HepG2 (cell line): ENCODE data around the gene ARHGEF40. TPM values are rescaled to one million over a fixed set of nuclear protein-coding genes. Genes with fewer than 3 reads are reported as not detected.

Experiments
- FOXC1 ChIP-seq: sonication (generic); formaldehyde crosslinking; IDR thresholded peaks from 2 replicates; pipeline ENCODE4 v1.8.0; 2022; ENCODE audit warnings: mild to moderate bottlenecking, missing genetic modification reagents, borderline replicate concordance
- HNRNPH1 ChIP-seq: fragments of 200-400 bp; formaldehyde crosslinking; optimal IDR thresholded peaks from 2 replicates; pipeline ENCODE3; 2017; ENCODE audit warnings: mild to moderate bottlenecking, low read depth, low read length
- HNRNPK ChIP-seq: fragments of 200-400 bp; formaldehyde crosslinking; IDR thresholded peaks from 2 replicates; pipeline ENCODE4 v1.6.1; 2018; ENCODE audit warnings: low read length, low read depth, moderate library complexity, mild to moderate bottlenecking; ENCODE audit not compliant: poor library complexity, severe bottlenecking
- PRPF4 ChIP-seq: fragments of 200-400 bp; formaldehyde crosslinking; IDR thresholded peaks from 2 replicates; pipeline ENCODE4 v1.6.1; 2016; ENCODE audit warnings: low read length, low read depth; ENCODE audit not compliant: poor library complexity, severe bottlenecking
- RFX5 ChIP-seq: IDR thresholded peaks from 2 replicates; pipeline ENCODE4 v1.6.1; 2011; ENCODE audit warnings: low read depth, low read length, improper control_type of control experiment
- SMARCE1 ChIP-seq: fragments of 450-650 bp; IDR thresholded peaks from 2 replicates; pipeline ENCODE4 v1.6.1; 2017; ENCODE audit warnings: borderline replicate concordance
- SOX6 ChIP-seq, 2 experiments: fragments of 450-650 bp in 1 of 2; sonication (generic) in 1 of 2; formaldehyde crosslinking in 1 of 2; IDR thresholded peaks; 2 replicates each; pipeline versions ENCODE4 v1.4.0 to v1.6.1; 2017 to 2020; ENCODE audit warnings: antibody characterized with exemption in 1 of 2, mild to moderate bottlenecking in 1 of 2, missing genetic modification reagents in 1 of 2
- ZNF12 ChIP-seq: sonication (generic); formaldehyde crosslinking; IDR thresholded peaks from 2 replicates; pipeline ENCODE4 v1.5.0; 2020; ENCODE audit warnings: missing genetic modification reagents
- ZNF160 ChIP-seq: sonication (generic); formaldehyde crosslinking; IDR thresholded peaks from 2 replicates; pipeline ENCODE4 v1.8.0; 2022; ENCODE audit warnings: mild to moderate bottlenecking, inconsistent platforms, missing genetic modification reagents
- ZNF230 ChIP-seq: sonication (generic); formaldehyde crosslinking; IDR thresholded peaks from 2 replicates; pipeline ENCODE4 v1.4.0; 2020; ENCODE audit warnings: mild to moderate bottlenecking, missing genetic modification reagents
- ZNF260 ChIP-seq: sonication (generic); formaldehyde crosslinking; IDR thresholded peaks from 2 replicates; pipeline ENCODE4 v1.4.0; 2020; ENCODE audit warnings: missing genetic modification reagents, low read depth, mild to moderate bottlenecking, borderline replicate concordance
- ZNF451 ChIP-seq: sonication (generic); formaldehyde crosslinking; IDR thresholded peaks from 2 replicates; pipeline ENCODE4 v1.5.0; 2020; ENCODE audit warnings: mild to moderate bottlenecking, missing genetic modification reagents
- ZNF547 ChIP-seq: sonication (generic); formaldehyde crosslinking; IDR thresholded peaks from 2 replicates; pipeline ENCODE4 v1.5.1; 2020; ENCODE audit warnings: mild to moderate bottlenecking, missing genetic modification reagents
- ZNF552 ChIP-seq: sonication (generic); formaldehyde crosslinking; IDR thresholded peaks from 2 replicates; pipeline ENCODE4 v1.9.0; 2022; ENCODE audit warnings: missing genetic modification reagents, mild to moderate bottlenecking, borderline replicate concordance
- ZNF891 ChIP-seq: sonication (generic); formaldehyde crosslinking; IDR thresholded peaks from 2 replicates; pipeline ENCODE4 v1.5.0; 2020; ENCODE audit warnings: mild to moderate bottlenecking, missing genetic modification reagents
- polyA plus RNA-seq, 8 experiments: library from polyadenylated mRNA; depleted of rRNA in 3 of 8; stranded (reverse) in 7 of 8; unstranded in 1 of 8; fragments of >200 nt; fragmentation: Illumina TruSeq in 4 of 8; extraction: Trizol in 4 of 8; gene quantifications; 2 replicates each; pipeline versions ENCODE4 v1.2.1 to v1.2.3, GENCODE V29; 2011 to 2016; ENCODE audit warnings: low read depth in 4 of 8, missing spikeins in 1 of 8, mixed read lengths in 1 of 8; ENCODE audit not compliant: insufficient read depth in 1 of 8
- total RNA-seq, 5 experiments: library from RNA; depleted of rRNA; stranded (reverse); fragments of >200 nt; fragmentation: Illumina TruSeq; extraction: Trizol; gene quantifications; 2 replicates each; pipeline ENCODE4 v1.2.3, GENCODE V29; 2016; ENCODE audit warnings: low read depth in 1 of 5
- TF ChIP-seq, protein P1 (sequence below): sonication (generic); formaldehyde crosslinking; IDR thresholded peaks from 2 replicates; pipeline ENCODE4 v1.4.0; 2020; ENCODE audit warnings: missing genetic modification reagents, borderline replicate concordance
- TF ChIP-seq, protein P2 (sequence below): sonication (generic); formaldehyde crosslinking; IDR thresholded peaks from 2 replicates; pipeline ENCODE4 v1.5.0; 2020; ENCODE audit warnings: missing genetic modification reagents

ARHGEF40 gene
- total and polyA plus RNA-seq, 2 of the 13 experiments (the other 11 are each of a cell fraction or from before 2014, with no cell fraction given) = 28.1 to 78.1 TPM

GRCh38 chr14:21104448-21105060 lies 34.5 kb downstream of the ARHGEF40 start (continued):
- TF ChIP-seq, protein P1, sequence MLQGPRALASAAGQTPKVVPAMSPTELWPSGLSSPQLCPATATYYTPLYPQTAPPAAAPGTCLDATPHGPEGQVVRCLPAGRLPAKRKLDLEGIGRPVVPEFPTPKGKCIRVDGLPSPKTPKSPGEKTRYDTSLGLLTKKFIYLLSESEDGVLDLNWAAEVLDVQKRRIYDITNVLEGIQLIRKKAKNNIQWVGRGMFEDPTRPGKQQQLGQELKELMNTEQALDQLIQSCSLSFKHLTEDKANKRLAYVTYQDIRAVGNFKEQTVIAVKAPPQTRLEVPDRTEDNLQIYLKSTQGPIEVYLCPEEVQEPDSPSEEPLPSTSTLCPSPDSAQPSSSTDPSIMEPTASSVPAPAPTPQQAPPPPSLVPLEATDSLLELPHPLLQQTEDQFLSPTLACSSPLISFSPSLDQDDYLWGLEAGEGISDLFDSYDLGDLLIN (CRISPR knock-in tag) = no peak
- no peak for TF ChIP-seq ZNF230
- TF ChIP-seq ZNF160 (CRISPR knock-in tag) = no peak
- TF ChIP-seq, protein P2, sequence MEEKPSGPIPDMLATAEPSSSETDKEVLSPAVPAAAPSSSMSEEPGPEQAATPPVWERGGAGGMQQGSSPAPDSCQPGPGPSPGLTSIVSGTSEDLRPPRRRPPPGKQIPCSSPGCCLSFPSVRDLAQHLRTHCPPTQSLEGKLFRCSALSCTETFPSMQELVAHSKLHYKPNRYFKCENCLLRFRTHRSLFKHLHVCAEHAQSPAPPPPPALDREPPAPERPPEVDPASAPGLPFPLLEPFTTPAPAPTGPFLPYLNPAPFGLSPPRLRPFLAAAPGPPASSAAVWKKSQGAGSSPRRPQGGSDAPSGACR (CRISPR knock-in tag) = no peak; the same call in 1 of the 2 replicates
- no peak for TF ChIP-seq ZNF260 (CRISPR knock-in tag)
- no peak for TF ChIP-seq SOX6 (IDR thresholded peaks at IDR 0.05)
- TF ChIP-seq SOX6 (CRISPR knock-in tag; IDR thresholded peaks at IDR 0.05) = 0 out of 2 replicates have a peak, but pooled peaks have one; percentile 1
- no peak for TF ChIP-seq ZNF552 (CRISPR knock-in tag)
- TF ChIP-seq FOXC1 = no peak; the same call in 1 of the 2 replicates
- TF ChIP-seq HNRNPH1 = no peak
- TF ChIP-seq ZNF547 (CRISPR knock-in tag) = peak; percentile 9
- no peak for TF ChIP-seq ZNF12 (CRISPR knock-in tag)
- no peak for TF ChIP-seq SMARCE1
- no peak for TF ChIP-seq PRPF4
- TF ChIP-seq ZNF891 (CRISPR knock-in tag) = no peak
- no peak for TF ChIP-seq RFX5
- no peak for TF ChIP-seq HNRNPK
- no peak for TF ChIP-seq ZNF451 (CRISPR knock-in tag)
